K562 (cell line): ENCODE data around the gene WNK2. TPM values are rescaled to one million over a fixed set of nuclear protein-coding genes. Genes with fewer than 3 reads are reported as not detected.

Experiments used
- ATAC-seq: fragments of 200-7000 bp; cut with Tn5 transposase; 3 replicates; pipeline ENCODE4 v1.9.1; 2020; ENCODE audit warnings: moderate library complexity
- BruUV-seq: library from RNA; stranded (reverse); fragments of 400-500 nt; replicated peaks from 2 replicates; lab custom pipeline; 2021; lab: Mats Ljungman, UMichigan
- CTCF ChIA-PET: fragments of 300-600 bp; formaldehyde crosslinking; extraction: SDS; loops from one replicate; lab custom pipeline; 2021; ENCODE audit warnings: low intra/inter-chr PET ratio; lab: Yijun Ruan, JAX
- POLR2A ChIA-PET: fragments of 300-600, 350-650 bp; sonication (Branson Sonifier 250); formaldehyde crosslinking; extraction: SDS; loops from one replicate; lab custom pipeline; 2021; ENCODE audit warnings: antibody characterized with exemption, inconsistent platforms; lab: Yijun Ruan, JAX
- DNase-seq, 4 experiments: peaks; one replicate each; pipeline versions ENCODE4 v3.0.0 to v3.0.0-alpha.2; 2011 to 2018; ENCODE audit warnings: low spot score in 3 of 4, mixed read lengths in 3 of 4; ENCODE audit errors: extremely low read depth in 1 of 4
- FAIRE-seq: peaks from 2 replicates; lab custom pipeline; 2011; peaks lifted over from hg19 to GRCh38; lab: Jason Lieb, UNC
- H2AFZ ChIP-seq: 2 replicates; pipeline ENCODE4 v1.6.0; 2011; ENCODE audit warnings: low read depth, low read length, control low read depth, inconsistent platforms
- H3K27ac ChIP-seq: fragments of 200-600 bp; 3 replicates; pipeline ENCODE4 v1.8.0; 2011; ENCODE audit warnings: low read depth, mild to moderate bottlenecking, control low read depth, inconsistent platforms, low read length, moderate library complexity, mixed read lengths; ENCODE audit errors: extremely low read depth
- H3K27me3 ChIP-seq, 2 experiments: fragments of 300-600 bp in 1 of 2; 2 replicates in 1 of 2; 3 replicates in 1 of 2; pipeline versions ENCODE4 v1.6.0 to v1.8.0; 2011; ENCODE audit warnings: inconsistent platforms in 2 of 2, low read length in 2 of 2, mild to moderate bottlenecking in 1 of 2, mixed read lengths in 1 of 2, moderate library complexity in 1 of 2; ENCODE audit not compliant: control insufficient read depth in 2 of 2, insufficient read depth in 2 of 2
- H3K36me3 ChIP-seq: fragments of 300-600 bp; 3 replicates; pipeline ENCODE4 v1.8.0; 2011; ENCODE audit warnings: mild to moderate bottlenecking, low read length, inconsistent platforms; ENCODE audit not compliant: control insufficient read depth, insufficient read depth
- H3K4me1 ChIP-seq, 2 experiments: fragments of 200-600 bp in 1 of 2; replicated peaks in 1 of 2; 2 replicates in 1 of 2; 3 replicates in 1 of 2; pipeline versions ENCODE4 v1.5.1 to v1.8.0; 2011; ENCODE audit warnings: inconsistent platforms in 2 of 2, low read length in 2 of 2, mild to moderate bottlenecking in 1 of 2, mixed read lengths in 1 of 2, moderate library complexity in 1 of 2; ENCODE audit not compliant: control insufficient read depth in 2 of 2, insufficient read depth in 2 of 2
- H3K4me2 ChIP-seq: 2 replicates; pipeline ENCODE4 v1.6.1; 2011; ENCODE audit warnings: low read length, control low read depth, inconsistent platforms, mixed read lengths; ENCODE audit not compliant: insufficient read depth
- H3K4me3 ChIP-seq: fragments of 200-600 bp; sonication (generic), shearing (Covaris generic); 2 replicates; pipeline ENCODE4 v1.5.1; 2016; ENCODE audit warnings: control low read depth, inconsistent platforms
- H3K79me2 ChIP-seq: fragments of 200-600 bp; 3 replicates; pipeline ENCODE4 v1.8.0; 2011; ENCODE audit warnings: low read length, inconsistent platforms; ENCODE audit not compliant: control insufficient read depth, insufficient read depth
- H3K9ac ChIP-seq, 2 experiments: 2 replicates each; pipeline versions ENCODE4 v1.6.0 to v1.6.1; 2011; ENCODE audit warnings: low read depth in 2 of 2, low read length in 2 of 2, control low read depth in 1 of 2, inconsistent platforms in 1 of 2, mild to moderate bottlenecking in 1 of 2, mixed read lengths in 1 of 2; ENCODE audit not compliant: insufficient read depth in 1 of 2
- H3K9me1 ChIP-seq: one replicate; pipeline ENCODE4 v1.6.0; 2011; ENCODE audit warnings: inconsistent platforms, mild to moderate bottlenecking, low read length, moderate library complexity; ENCODE audit not compliant: control insufficient read depth, insufficient read depth
- H3K9me3 ChIP-seq: replicated peaks from 2 replicates; pipeline ENCODE4 v1.5.1; 2011; ENCODE audit warnings: low read depth, low read length, inconsistent platforms; ENCODE audit not compliant: control insufficient read depth, insufficient read depth
- H4K20me1 ChIP-seq: replicated peaks from 2 replicates; pipeline ENCODE4 v1.6.1; 2011; ENCODE audit warnings: low read length, inconsistent platforms, mixed read lengths; ENCODE audit not compliant: control insufficient read depth, insufficient read depth
- ATF7 ChIP-seq: fragments of 450-650 bp; IDR thresholded peaks from 2 replicates; pipeline ENCODE4 v1.7.1; 2014; ENCODE audit warnings: mild to moderate bottlenecking, moderate library complexity
- CTBP1 ChIP-seq: fragments of 450-650 bp; IDR thresholded peaks from 2 replicates; pipeline ENCODE4 v1.6.1; 2016; ENCODE audit warnings: borderline replicate concordance
- HOXB6 ChIP-seq: fragments of 250-450 bp; sonication (Bioruptor Pico); IDR thresholded peaks from 2 replicates; pipeline ENCODE4 v1.5.1; 2022; ENCODE audit warnings: mild to moderate bottlenecking, borderline replicate concordance
- RAD21 ChIP-seq, 2 experiments: fragments of 250-450 bp in 1 of 2; fragments of 450-650 bp in 1 of 2; sonication (Bioruptor Pico) in 1 of 2; formaldehyde crosslinking in 1 of 2; IDR thresholded peaks in 1 of 2; conservative IDR thresholded peaks in 1 of 2; 2 replicates each; pipeline versions ENCODE4 v1.4.0 to v1.8.0; 2020 to 2022; ENCODE audit warnings: mild to moderate bottlenecking in 2 of 2, moderate library complexity in 1 of 2
- SAP30 ChIP-seq: fragments of 200-600 bp; sonication (generic); IDR thresholded peaks from 2 replicates; pipeline ENCODE4 v1.6.1; 2012; ENCODE audit warnings: borderline replicate concordance, low read depth, mild to moderate bottlenecking, moderate library complexity, low read length, control low read depth, inconsistent platforms; ENCODE audit not compliant: insufficient read depth, poor library complexity, severe bottlenecking
- SMAD3 ChIP-seq: fragments of 450-650 bp; formaldehyde crosslinking; conservative IDR thresholded peaks from 2 replicates; pipeline ENCODE4 v1.4.0; 2020; ENCODE audit warnings: mild to moderate bottlenecking
- ZKSCAN1 ChIP-seq: fragments of 150-350 bp; IDR thresholded peaks from 2 replicates; pipeline ENCODE4 v1.6.1; 2016; ENCODE audit warnings: low read depth, low read length
- ZNF121 ChIP-seq: sonication (generic); formaldehyde crosslinking; conservative IDR thresholded peaks from 2 replicates; pipeline ENCODE4 v1.8.0; 2022; ENCODE audit warnings: missing genetic modification reagents
- ZNF140 ChIP-seq: fragments of 250-450 bp; sonication (Bioruptor Pico); IDR thresholded peaks from 2 replicates; pipeline ENCODE4 v1.8.0; 2021; ENCODE audit warnings: moderate library complexity, mild to moderate bottlenecking, inconsistent platforms
- whole genome bisulfite sequencing: fragments of 100-300 bp; shearing (Covaris generic); methylation state at CpG from one replicate; pipeline ENCODE4 v1.1.6; 2016; ENCODE audit warnings: low coverage, mixed read lengths; ENCODE audit not compliant: insufficient coverage; ENCODE audit errors: missing lambda C conversion rate; 5-methylcytosine and 5-hydroxymethylcytosine counted together
- in situ Hi-C: fragments of 300-500 bp; cut with MboI; formaldehyde crosslinking; loops from 4 replicates; pipeline ENCODE4 v1.15.0; 2018; ENCODE audit warnings: inconsistent platforms, mixed read lengths
- intact Hi-C: fragments of 100-400 bp; cut with micrococcal nuclease; formaldehyde crosslinking; loops from 2 replicates; pipeline ENCODE4 v1.14.2; 2022
- polyA plus RNA-seq, 8 experiments: library from polyadenylated mRNA; depleted of rRNA in 4 of 8; stranded (reverse) in 5 of 8; unstranded in 3 of 8; fragments of >200 nt; fragmentation: Nextera tagmentation in 2 of 8; fragmentation: Illumina TruSeq in 1 of 8; extraction: Ambion mirVana in 2 of 8; extraction: Trizol in 1 of 8; gene quantifications; 2 replicates each; pipeline versions ENCODE4 v1.2.1 to v1.2.3, GENCODE V29; 2011 to 2014; ENCODE audit warnings: inconsistent platforms in 1 of 8, missing spikeins in 1 of 8
- total RNA-seq, 7 experiments: library from RNA; depleted of rRNA in 6 of 7; stranded (reverse); fragments of >200 nt in 6 of 7; fragmentation: Illumina TruSeq in 2 of 7; extraction: Trizol in 2 of 7; gene quantifications; 2 replicates each; pipeline versions ENCODE4 v1.2.1 to v1.2.3, GENCODE V29; 2011 to 2021; ENCODE audit warnings: low replicate concordance in 1 of 7
- TF ChIP-seq, protein P1 (sequence below): fragments of 450-650 bp; IDR thresholded peaks from 2 replicates; pipeline ENCODE4 v1.6.1; 2016; ENCODE audit warnings: low read depth, mild to moderate bottlenecking, moderate library complexity
- TF ChIP-seq, protein P2 (sequence below): IDR thresholded peaks from 2 replicates; pipeline ENCODE4 v1.6.1; 2011; ENCODE audit warnings: borderline replicate concordance, low read depth, mild to moderate bottlenecking, moderate library complexity, low read length; ENCODE audit not compliant: insufficient read depth, poor library complexity, severe bottlenecking

The WNK2 gene
- total and polyA plus RNA-seq, 9 of the 15 experiments (the other 6 are each of a cell fraction or from before 2014, with no cell fraction given), result 0.36 to 3.3 (median 0.64) TPM; not detected in 2

DNA sequence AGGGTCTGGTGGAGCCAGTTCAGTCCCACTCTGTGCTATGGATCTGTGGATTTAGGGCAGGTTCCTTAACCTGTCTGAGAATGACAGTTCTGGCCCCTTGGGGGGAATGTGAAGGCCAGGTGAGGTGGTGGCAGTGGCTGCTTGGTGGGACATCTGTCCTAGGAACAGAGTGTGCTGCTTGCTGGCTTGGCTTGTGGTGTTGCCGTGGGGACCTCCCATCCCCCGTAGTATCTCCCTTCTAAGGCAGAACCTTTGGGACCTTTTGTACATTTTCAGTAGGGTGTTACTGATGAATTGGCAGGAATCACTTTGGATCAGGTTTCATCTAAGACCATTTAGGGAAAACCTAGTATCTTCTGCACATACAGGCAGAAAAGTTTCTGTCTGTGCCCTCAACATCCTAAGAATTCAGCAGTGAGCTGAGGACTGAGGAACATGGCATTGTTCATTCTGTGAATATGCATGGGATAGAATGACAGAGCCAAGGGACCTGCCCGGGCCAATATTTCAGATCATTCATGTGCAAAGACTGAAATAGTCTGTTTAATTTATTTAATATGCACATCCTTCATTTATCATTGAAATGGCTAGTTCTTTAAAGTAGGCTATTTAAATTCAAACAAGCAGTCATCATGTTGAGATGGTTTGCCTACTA is 64.6 kb downstream of the WNK2 start:
- BruUV-seq, result no TSS peak

DNA sequence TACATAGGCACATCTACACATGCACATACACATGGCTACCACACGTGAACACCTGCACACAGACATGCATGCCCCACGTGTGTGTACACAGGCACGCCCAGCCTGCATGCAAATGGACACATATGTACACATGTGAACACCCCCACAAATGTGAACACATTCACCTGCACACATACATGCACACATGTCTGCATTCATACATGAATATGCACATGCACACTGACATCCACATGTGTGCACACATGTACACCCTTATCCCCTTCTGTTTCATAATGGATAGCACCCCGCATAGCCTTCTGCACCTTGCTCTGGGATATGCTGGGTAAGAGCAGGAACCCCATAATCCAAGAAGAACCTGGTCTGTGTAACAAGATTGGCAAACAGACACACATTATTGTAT is 66.2 kb downstream of the WNK2 start:
- POLR2A ChIA-PET, result no interaction called here
- CTCF ChIA-PET, result no interaction called here
- H4K20me1 ChIP-seq, result peaks cover 15% of the 10 kb centered on the region; the same call in 1 of the 2 replicates

More for the DNA sequence above, 64.6 kb downstream of the WNK2 start:
- no peak overlapping the region for H3K9ac ChIP-seq
- H2AFZ ChIP-seq, result no peak overlapping the region
- H3K9me1 ChIP-seq, result no peaks in the 10 kb centered on the region
- H3K36me3 ChIP-seq, result no peaks in the 10 kb centered on the region
- TF ChIP-seq, protein P1, sequence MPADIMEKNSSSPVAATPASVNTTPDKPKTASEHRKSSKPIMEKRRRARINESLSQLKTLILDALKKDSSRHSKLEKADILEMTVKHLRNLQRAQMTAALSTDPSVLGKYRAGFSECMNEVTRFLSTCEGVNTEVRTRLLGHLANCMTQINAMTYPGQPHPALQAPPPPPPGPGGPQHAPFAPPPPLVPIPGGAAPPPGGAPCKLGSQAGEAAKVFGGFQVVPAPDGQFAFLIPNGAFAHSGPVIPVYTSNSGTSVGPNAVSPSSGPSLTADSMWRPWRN, result no peak
- no peak for TF ChIP-seq HOXB6 (CRISPR knock-in tag)
- H3K79me2 ChIP-seq, result no peaks in the 10 kb centered on the region
- peaks cover 19 to 66% of the 10 kb centered on the region in 2 experiments; a peak in 4 of 5 replicates for H3K27me3 ChIP-seq
- FAIRE-seq, result no peak
- POLR2A ChIA-PET, result no interaction called here
- DNase-seq, result no peak
- H4K20me1 ChIP-seq, result peaks cover 15% of the 10 kb centered on the region; the same call in 1 of the 2 replicates
- intact Hi-C loops (no loop called here), in situ Hi-C loops (no loop called here)
- no peak overlapping the region for H3K4me3 ChIP-seq
- H3K4me1 ChIP-seq, result peaks cover 0 to 3% of the 10 kb centered on the region in 2 experiments; a peak in 1 of 5 replicates
- ATAC-seq, result no peak
- H3K4me2 ChIP-seq, result no peak overlapping the region
- 4% methylated on average over 3 of the region's 3 CpGs for WGBS
- CTCF ChIA-PET, result no interaction called here
- H3K27ac ChIP-seq, result no peak overlapping the region
- no peaks in the 10 kb centered on the region for H3K9me3 ChIP-seq

More for the DNA sequence above, 66.2 kb downstream of the WNK2 start:
- Histone ChIP-seq H3K79me2 (no peaks in the 10 kb centered on the region), H3K36me3 (no peaks in the 10 kb centered on the region), H3K27ac (no peak overlapping the region), H3K4me3 (no peak overlapping the region), H3K9me3 (no peaks in the 10 kb centered on the region), H3K4me1 (peaks cover 0 to 3% of the 10 kb centered on the region in 2 experiments; a peak in 2 of 5 replicates), H3K9ac (no peak overlapping the region), H2AFZ (no peak overlapping the region), H3K27me3 (peaks cover 19 to 62% of the 10 kb centered on the region in 2 experiments; a peak in 4 of 5 replicates), H3K4me2 (no peak overlapping the region), H3K9me1 (no peaks in the 10 kb centered on the region)
- in situ Hi-C loops, result no loop called here
- BruUV-seq, result no TSS peak
- 12% methylated on average over 4 of the region's 4 CpGs for WGBS
- no peak for DNase-seq
- TF ChIP-seq, protein P2, sequence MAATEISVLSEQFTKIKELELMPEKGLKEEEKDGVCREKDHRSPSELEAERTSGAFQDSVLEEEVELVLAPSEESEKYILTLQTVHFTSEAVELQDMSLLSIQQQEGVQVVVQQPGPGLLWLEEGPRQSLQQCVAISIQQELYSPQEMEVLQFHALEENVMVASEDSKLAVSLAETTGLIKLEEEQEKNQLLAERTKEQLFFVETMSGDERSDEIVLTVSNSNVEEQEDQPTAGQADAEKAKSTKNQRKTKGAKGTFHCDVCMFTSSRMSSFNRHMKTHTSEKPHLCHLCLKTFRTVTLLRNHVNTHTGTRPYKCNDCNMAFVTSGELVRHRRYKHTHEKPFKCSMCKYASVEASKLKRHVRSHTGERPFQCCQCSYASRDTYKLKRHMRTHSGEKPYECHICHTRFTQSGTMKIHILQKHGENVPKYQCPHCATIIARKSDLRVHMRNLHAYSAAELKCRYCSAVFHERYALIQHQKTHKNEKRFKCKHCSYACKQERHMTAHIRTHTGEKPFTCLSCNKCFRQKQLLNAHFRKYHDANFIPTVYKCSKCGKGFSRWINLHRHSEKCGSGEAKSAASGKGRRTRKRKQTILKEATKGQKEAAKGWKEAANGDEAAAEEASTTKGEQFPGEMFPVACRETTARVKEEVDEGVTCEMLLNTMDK, result no peak
- TF ChIP-seq ATF7 (no peak), CTBP1 (no peak), ZNF121 (CRISPR knock-in tag) (no peak), SAP30 (no peak), ZKSCAN1 (no peak), ZNF140 (CRISPR knock-in tag) (no peak), RAD21 (CRISPR knock-in tag; conservative IDR thresholded peaks at IDR 0.05 in 1 of 2, IDR thresholded peaks at IDR 0.05 in 1 of 2) (no peak), SMAD3 (CRISPR knock-in tag) (no peak)
- no peak for FAIRE-seq
- ATAC-seq, result no peak
- intact Hi-C loops, result no loop called here
